Measurements from ENCODE around the gene BAIAP2L2.

Gene BAIAP2L2

GRCh38 chr22:38087855-38088254 is 22.6 kb downstream of the BAIAP2L2 start:
- no peak for DNase-seq (ENCODE audit: low spot score)
- TF ChIP-seq CTCF (IDR thresholded peaks at IDR 0.05; ENCODE audit: borderline replicate concordance, control extremely low read depth, extremely low read depth, insufficient read depth, missing control alignments) = no peak
- in situ Hi-C loops (cut with MboI; ENCODE audit: low sequenced_read_pairs, unreplicated experiment) = no loop called here

- in situ Hi-C loops (cut with MboI; ENCODE audit: low sequenced_read_pairs, unreplicated experiment) = no loop called here
- TF ChIP-seq CTCF (IDR thresholded peaks at IDR 0.05; ENCODE audit: borderline replicate concordance, control extremely low read depth, extremely low read depth, insufficient read depth, missing control alignments) = no peak
- no peak for DNase-seq (ENCODE audit: low spot score)
These were observed 23.5 kb downstream of the BAIAP2L2 start for GRCh38 chr22:38086942-38087341.

GRCh38 chr22:38086001-38086845 is 24.3 kb downstream of the BAIAP2L2 start:
- DNase-seq (ENCODE audit: low spot score) = no peak
- in situ Hi-C loops (cut with MboI; ENCODE audit: low sequenced_read_pairs, unreplicated experiment) = no loop called here
- no peak for TF ChIP-seq CTCF (IDR thresholded peaks at IDR 0.05; ENCODE audit: borderline replicate concordance, control extremely low read depth, extremely low read depth, insufficient read depth, missing control alignments)

GRCh38 chr22:38085501-38085900 is 25.0 kb downstream of the BAIAP2L2 start:
- in situ Hi-C loops (cut with MboI; ENCODE audit: low sequenced_read_pairs, unreplicated experiment) = no loop called here
- no peak for TF ChIP-seq CTCF (IDR thresholded peaks at IDR 0.05; ENCODE audit: borderline replicate concordance, control extremely low read depth, extremely low read depth, insufficient read depth, missing control alignments)
- no peak for DNase-seq (ENCODE audit: low spot score)

GRCh38 chr22:38085056-38085455 is 25.4 kb downstream of the BAIAP2L2 start:
- DNase-seq (ENCODE audit: low spot score) = no peak
- in situ Hi-C loops (cut with MboI; ENCODE audit: low sequenced_read_pairs, unreplicated experiment) = no loop called here
- no peak for TF ChIP-seq CTCF (IDR thresholded peaks at IDR 0.05; ENCODE audit: borderline replicate concordance, control extremely low read depth, extremely low read depth, insufficient read depth, missing control alignments)

GRCh38 chr22:38083931-38084631 is 26.4 kb downstream of the BAIAP2L2 start, which contains the start of gene SLC16A8:
SLC16A8 (minus strand) TSS chr22:38084184; CDS start chr22:38082873, 1,311 bp downstream.
- DNase-seq (ENCODE audit: low spot score) = no peak
- TF ChIP-seq CTCF (IDR thresholded peaks at IDR 0.05; ENCODE audit: borderline replicate concordance, control extremely low read depth, extremely low read depth, insufficient read depth, missing control alignments) = no peak

More at GRCh38 chr22:38083931-38084631, 26.4 kb downstream of the BAIAP2L2 start, which contains the start of gene SLC16A8:
- in situ Hi-C loops (cut with MboI; ENCODE audit: low sequenced_read_pairs, unreplicated experiment) = no loop called here

Data from GM13976 (cell line).